NT2/D1 (cell line): Measurements from ENCODE around the gene ATR.
A peak's percentile ranks its signal among the peaks of the same experiment; 100 is the strongest.
"Not testable (repeated sequence)": the region's sequence is repeated elsewhere in the genome, so short reads cannot be mapped to it uniquely, and the experiment has no call there.

Experiments used
- DNase-seq: peaks from one replicate; pipeline ENCODE4 v3.0.0-alpha.2; 2011; ENCODE audit warnings: low read depth, low spot score
- H3K27me3 ChIP-seq: 2 replicates; pipeline ENCODE4 v1.6.0; 2011; ENCODE audit warnings: mild to moderate bottlenecking; ENCODE audit not compliant: insufficient read length, insufficient read depth
- H3K36me3 ChIP-seq: 2 replicates; pipeline ENCODE4 v1.6.1; 2011; ENCODE audit warnings: mild to moderate bottlenecking, low read length, mixed read lengths; ENCODE audit not compliant: insufficient read depth, insufficient read length
- H3K4me1 ChIP-seq: 2 replicates; pipeline ENCODE4 v1.5.1; 2011; ENCODE audit not compliant: insufficient read depth, insufficient read length
- H3K4me3 ChIP-seq: 2 replicates; pipeline ENCODE4 v1.5.1; 2011; ENCODE audit warnings: low read depth; ENCODE audit not compliant: insufficient read length
- H3K9ac ChIP-seq: 2 replicates; pipeline ENCODE4 v1.6.0; 2011; ENCODE audit warnings: low read depth; ENCODE audit not compliant: insufficient read length
- H3K9me3 ChIP-seq: 2 replicates; pipeline ENCODE4 v1.5.1; 2011; ENCODE audit warnings: mild to moderate bottlenecking, low read length; ENCODE audit not compliant: insufficient read depth
- SUZ12 ChIP-seq: IDR thresholded peaks from 2 replicates; pipeline ENCODE4 v1.6.1; 2011; ENCODE audit not compliant: insufficient read length, insufficient read depth; ENCODE audit errors: extremely low read depth
- YY1 ChIP-seq: IDR thresholded peaks from 2 replicates; pipeline ENCODE4 v1.6.1; 2011; ENCODE audit not compliant: insufficient read length, insufficient read depth
- ZNF274 ChIP-seq: IDR thresholded peaks from 2 replicates; pipeline ENCODE4 v1.6.1; 2011; ENCODE audit warnings: mild to moderate bottlenecking, low read depth, low read length

The ATR gene

DNA sequence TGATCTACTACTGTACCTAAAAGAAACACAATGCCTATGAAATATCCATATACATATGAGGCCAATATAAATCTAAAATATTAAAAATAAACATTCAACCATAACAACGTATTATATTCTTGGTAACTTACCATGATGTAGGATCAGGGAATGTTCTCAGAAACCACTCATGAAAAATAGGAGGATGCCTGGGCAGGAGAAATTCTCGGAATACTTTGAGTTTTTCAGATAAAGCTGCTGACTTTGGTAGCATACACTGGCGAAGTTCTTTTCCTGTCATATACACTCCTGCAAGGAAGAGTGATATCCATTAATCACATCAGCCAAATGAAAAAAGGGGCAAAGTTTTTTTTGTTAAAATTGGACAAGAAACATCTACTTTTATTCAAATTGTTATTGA, 119.4 kb downstream of the ATR start:
- Histone ChIP-seq H3K4me1 (no peaks in the 10 kb centered on the region), H3K9me3 (no peaks in the 10 kb centered on the region), H3K9ac (no peak overlapping the region), H3K27me3 (no peaks in the 10 kb centered on the region), H3K36me3 (peaks cover 8% of the 10 kb centered on the region), H3K4me3 (no peak overlapping the region)
- no peak for TF ChIP-seq YY1
- TF ChIP-seq SUZ12, result no peak
- TF ChIP-seq ZNF274, result no peak
- no peak for DNase-seq

- TF ChIP-seq ZNF274 (no peak), YY1 (no peak), SUZ12 (no peak)
- H3K4me1 ChIP-seq, result no peaks in the 10 kb centered on the region
- no peak for DNase-seq
- H3K9me3 ChIP-seq, result no peaks in the 10 kb centered on the region
- H3K4me3 ChIP-seq, result no peak overlapping the region
- H3K27me3 ChIP-seq, result no peaks in the 10 kb centered on the region
- H3K9ac ChIP-seq, result no peak overlapping the region
- H3K36me3 ChIP-seq, result peaks cover 25% of the 10 kb centered on the region
These were observed 127.7 kb downstream of the ATR start for GRCh38 chr3:142450881-142451280.

DNA sequence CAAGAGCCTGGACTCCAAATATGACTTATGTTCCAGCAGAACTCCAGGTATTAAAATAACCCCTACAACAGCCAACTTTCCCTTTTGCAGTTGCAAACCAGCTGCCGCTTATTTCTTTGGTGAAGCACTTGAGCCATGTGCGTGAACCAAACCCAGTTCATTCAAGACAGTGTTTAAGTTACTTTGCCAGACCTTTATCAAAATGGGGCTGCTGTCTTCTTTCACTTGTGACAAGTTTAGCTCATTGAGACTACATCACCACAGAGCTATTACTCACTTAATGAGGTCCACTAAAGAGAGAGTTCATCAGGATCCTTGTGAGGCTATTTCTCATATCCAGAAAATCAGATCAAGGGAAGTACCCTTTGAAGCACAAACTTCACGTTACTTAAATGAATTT, 128.3 kb downstream of the ATR start:
- H3K36me3 ChIP-seq, result peaks cover 25% of the 10 kb centered on the region
- TF ChIP-seq YY1 (no peak), ZNF274 (no peak), SUZ12 (no peak)
- H3K9ac ChIP-seq, result no peak overlapping the region
- H3K27me3 ChIP-seq, result no peaks in the 10 kb centered on the region
- H3K9me3 ChIP-seq, result no peaks in the 10 kb centered on the region
- H3K4me1 ChIP-seq, result no peaks in the 10 kb centered on the region
- DNase-seq, result no peak
- H3K4me3 ChIP-seq, result no peak overlapping the region

GRCh38 chr3:142447852-142448823, 130.4 kb downstream of the ATR start, which contains the start of gene XRN1:
Gene XRN1, minus strand, starts transcription at chr3:142448037. Its CDS starts 93 bp downstream, at chr3:142447944.
- H3K36me3 ChIP-seq, result peaks cover 25% of the 10 kb centered on the region
- no peak for TF ChIP-seq SUZ12
- no peak for TF ChIP-seq ZNF274
- no peak for TF ChIP-seq YY1

GRCh38 chr3:142447301-142447851, 131.2 kb downstream of the ATR start:
- Histone ChIP-seq H3K9ac (peak overlapping the region; percentile 96), H3K4me1 (peaks cover 2% of the 10 kb centered on the region), H3K36me3 (peaks cover 19% of the 10 kb centered on the region), H3K27me3 (no peaks in the 10 kb centered on the region), H3K9me3 (peaks cover 10% of the 10 kb centered on the region; the same call in 1 of the 2 replicates), H3K4me3 (peak overlapping the region; percentile 99)
- peak; percentile 25 for DNase-seq
- no peak for TF ChIP-seq ZNF274
- no peak for TF ChIP-seq YY1

More at GRCh38 chr3:142447852-142448823, 130.4 kb downstream of the ATR start, which contains the start of gene XRN1:
- Histone ChIP-seq H3K9me3 (peaks cover 9% of the 10 kb centered on the region; the same call in 1 of the 2 replicates), H3K4me1 (peaks cover 2% of the 10 kb centered on the region), H3K4me3 (peak within 1 kb of the TSS; percentile 99), H3K27me3 (no peaks in the 10 kb centered on the region), H3K9ac (peak within 1 kb of the TSS; percentile 96)
- DNase-seq, result peak; percentile 85

DNA sequence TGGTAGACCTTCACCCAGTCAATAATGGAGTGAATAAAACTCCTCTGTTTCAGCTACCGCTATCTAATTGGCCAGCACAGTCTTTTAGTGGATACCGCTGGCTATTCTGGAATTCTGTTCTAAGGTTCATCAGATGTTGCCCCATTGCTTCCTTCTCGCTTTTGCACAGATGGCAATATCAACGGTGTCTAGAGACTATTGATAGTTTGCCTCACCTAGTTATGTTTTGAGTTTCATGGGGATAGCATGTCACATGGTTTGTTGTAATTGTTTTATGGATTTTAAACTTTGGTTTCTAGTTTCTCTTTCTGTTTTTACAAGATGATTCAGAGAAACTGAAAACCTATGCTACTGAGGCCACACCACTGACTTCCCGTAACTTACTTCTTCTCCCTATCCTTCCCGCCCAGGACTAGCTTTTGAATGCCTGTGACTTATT, 132.7 kb downstream of the ATR start:
- Histone ChIP-seq H3K4me1 (peaks cover 2% of the 10 kb centered on the region), H3K4me3 (no peak overlapping the region), H3K9me3 (peaks cover 10% of the 10 kb centered on the region; the same call in 1 of the 2 replicates), H3K36me3 (peaks cover 7% of the 10 kb centered on the region), H3K9ac (no peak overlapping the region), H3K27me3 (no peaks in the 10 kb centered on the region)
- no peak for TF ChIP-seq ZNF274
- no peak for TF ChIP-seq YY1
- TF ChIP-seq SUZ12, result no peak
- no peak for DNase-seq

DNA sequence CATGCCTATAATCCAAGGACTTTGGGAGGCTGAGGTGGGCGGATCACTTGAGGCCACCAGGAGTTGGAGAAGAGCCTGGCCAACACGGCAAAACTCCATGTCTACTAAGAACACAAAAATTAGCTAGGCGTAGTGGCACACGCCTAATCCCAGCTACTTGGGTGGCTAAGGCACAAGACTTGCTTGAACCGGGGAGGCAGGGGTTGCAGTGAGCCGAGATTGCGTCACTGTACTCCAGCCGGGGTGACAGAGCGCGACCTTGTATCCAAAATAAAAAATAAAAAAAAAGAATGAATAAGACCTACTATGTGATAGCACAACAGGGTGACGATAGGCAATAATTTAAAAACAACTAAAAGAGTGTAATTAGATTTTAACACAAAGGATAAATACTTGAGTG, 134.2 kb downstream of the ATR start:
- peaks cover 2% of the 10 kb centered on the region for H3K4me1 ChIP-seq
- no peak overlapping the region for H3K9ac ChIP-seq
- H3K9me3 ChIP-seq, result peaks cover 10% of the 10 kb centered on the region; the same call in 1 of the 2 replicates
- TF ChIP-seq SUZ12 (no peak), YY1 (no peak), ZNF274 (no peak)
- no peaks in the 10 kb centered on the region for H3K27me3 ChIP-seq
- H3K36me3 ChIP-seq, result no peaks in the 10 kb centered on the region
- no peak overlapping the region for H3K4me3 ChIP-seq
- no peak for DNase-seq

DNA sequence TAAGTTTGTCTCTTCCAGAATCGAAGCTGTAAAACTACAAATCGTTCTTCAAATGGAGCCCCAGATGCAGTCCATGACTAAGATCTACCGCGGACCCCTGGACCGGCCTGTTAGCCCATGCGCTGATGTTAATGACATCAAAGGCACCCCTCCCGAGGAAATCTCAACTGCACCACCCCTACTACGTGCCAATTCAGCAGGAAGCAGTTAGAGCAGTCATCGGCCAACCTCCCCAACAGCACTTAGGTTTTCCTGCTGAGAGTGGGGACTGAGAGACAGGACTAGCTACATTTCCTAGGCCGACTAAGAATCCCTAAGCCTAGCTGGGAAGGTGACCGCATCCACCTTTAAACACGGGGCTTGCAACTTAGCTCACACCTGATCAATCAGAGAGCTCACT, 135.5 kb downstream of the ATR start:
- DNase-seq, H3K4me3 ChIP-seq, H3K9me3 ChIP-seq, H3K36me3 ChIP-seq, H3K9ac ChIP-seq, H3K27me3 ChIP-seq, H3K4me1 ChIP-seq: not testable (repeated sequence)

DNA sequence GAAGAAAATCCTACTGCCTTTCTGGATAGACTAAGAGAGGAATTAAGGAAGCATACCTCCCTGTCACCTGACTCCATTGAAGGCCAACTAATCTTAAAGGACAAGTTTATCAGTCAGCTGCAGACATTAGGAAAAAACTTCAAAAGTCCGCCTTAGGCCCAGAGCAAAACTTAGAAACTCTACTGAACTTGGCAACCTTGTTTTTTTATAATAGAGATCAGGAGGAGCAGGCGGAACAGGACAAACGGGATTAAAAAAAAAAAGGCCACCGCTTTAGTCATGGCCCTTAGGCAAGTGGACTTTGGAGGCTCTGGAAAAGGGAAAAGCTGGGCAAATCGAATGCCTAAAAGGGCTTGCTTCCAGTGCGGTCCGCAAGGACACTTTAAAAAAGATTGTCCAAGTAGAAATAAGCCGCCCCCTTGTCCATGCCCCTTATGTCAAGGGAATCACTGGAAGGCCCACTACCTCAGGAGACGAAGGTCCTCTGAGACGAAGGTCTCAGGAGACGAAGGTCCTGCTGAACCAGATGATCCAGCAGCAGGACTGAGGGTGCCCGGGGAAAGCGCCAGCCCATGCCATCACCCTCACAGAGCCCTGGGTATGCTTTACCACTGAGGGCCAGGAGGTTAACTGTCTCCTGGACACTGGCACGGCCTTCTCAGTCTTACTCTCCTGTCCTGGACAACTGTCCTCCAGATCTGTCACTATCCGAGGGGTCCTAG, 138.9 kb downstream of the ATR start:
- DNase-seq, result not testable (repeated sequence)

DNA sequence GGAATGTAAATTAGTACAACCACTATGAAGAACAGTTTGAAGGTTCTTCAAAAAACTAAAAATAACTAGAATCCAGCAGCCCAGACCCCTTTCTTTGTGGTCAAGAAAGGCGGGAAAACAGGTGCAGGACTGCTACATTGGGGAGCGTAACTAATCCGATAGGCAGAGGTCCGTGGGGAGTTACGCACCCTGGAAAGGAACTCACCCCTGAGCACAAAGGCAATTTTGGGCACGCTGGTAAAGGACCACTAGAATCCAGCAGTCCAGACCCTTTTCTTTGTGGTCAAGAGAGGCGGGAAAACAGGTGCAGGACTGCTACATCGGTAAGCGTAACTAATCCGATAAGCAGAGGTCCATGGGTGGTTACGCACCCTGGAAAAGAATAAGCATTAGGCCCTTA, 140.4 kb downstream of the ATR start:
- DNase-seq, H3K4me1 ChIP-seq, H3K9ac ChIP-seq, H3K4me3 ChIP-seq, H3K9me3 ChIP-seq, H3K36me3 ChIP-seq, H3K27me3 ChIP-seq: not testable (repeated sequence)

More for the DNA sequence above, 138.9 kb downstream of the ATR start:
- not testable (repeated sequence) for H3K9me3 ChIP-seq, H3K36me3 ChIP-seq, H3K4me1 ChIP-seq, H3K4me3 ChIP-seq, H3K27me3 ChIP-seq, H3K9ac ChIP-seq
